WI38 (cell line): ENCODE measurements around the gene SCT.

Experiments
- H3K4me3 ChIP-seq: 2 replicates; pipeline ENCODE4 v1.5.1; 2011; ENCODE audit warnings: low read depth, mild to moderate bottlenecking, control low read depth, low read length
- CTCF ChIP-seq: IDR thresholded peaks from 2 replicates; pipeline ENCODE4 v1.5.1; 2012; ENCODE audit warnings: low read depth, mild to moderate bottlenecking, control low read depth, low read length

The SCT gene

DNA sequence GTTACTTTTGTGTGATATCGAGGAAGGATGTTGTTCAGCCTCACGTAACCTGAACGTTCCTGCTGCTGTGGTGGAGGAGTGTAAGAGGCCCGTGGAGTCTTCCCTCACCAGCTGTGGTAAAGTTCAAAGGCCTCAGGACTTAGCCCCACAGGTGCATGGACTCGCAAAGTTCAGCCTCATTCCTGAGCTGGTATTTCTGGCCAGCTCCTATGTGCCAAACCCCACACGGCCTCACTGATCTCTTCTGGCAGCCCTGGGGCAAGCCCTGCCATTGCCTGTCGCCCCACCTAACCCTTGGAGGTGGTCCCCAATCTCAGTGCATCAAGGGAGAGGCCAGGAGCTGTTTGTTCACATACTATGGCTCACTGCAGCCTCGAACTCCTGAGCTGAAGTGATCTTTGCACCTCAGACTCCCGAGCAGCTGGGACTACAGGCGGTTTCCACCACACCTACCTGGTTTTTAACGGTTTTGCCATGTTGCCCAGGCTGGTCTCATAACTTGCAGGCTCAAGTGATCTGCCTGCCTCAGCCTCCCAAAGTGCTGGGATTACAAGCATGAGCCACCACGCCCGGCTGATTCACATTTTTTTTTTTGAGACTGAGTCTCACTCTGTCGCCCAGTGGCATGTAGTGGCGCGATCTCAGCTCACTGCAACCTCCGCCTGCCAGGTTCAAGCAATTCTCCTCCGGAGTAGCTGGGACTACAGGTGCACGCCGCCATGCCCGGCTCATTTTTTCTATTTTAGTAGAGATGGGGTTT lies 48.5 kb downstream of the SCT start:
- no peak for TF ChIP-seq CTCF
- peak overlapping the region; percentile 96 for H3K4me3 ChIP-seq

DNA sequence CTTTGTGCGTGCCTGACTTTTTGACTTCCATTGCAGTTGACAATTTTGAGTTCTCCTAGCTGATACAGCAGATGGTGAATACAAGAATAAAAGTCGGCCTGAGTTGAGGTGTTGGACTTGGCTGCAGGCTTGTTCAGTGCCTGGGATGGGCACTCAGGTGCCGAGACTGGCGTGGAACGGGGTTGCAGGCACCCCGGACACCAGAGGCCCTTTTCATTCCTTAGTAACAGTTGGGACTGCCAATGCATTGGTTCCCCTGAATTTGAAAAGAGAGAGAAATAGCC lies 49.4 kb downstream of the SCT start:
- H3K4me3 ChIP-seq = peak overlapping the region; percentile 96
- no peak for TF ChIP-seq CTCF

DNA sequence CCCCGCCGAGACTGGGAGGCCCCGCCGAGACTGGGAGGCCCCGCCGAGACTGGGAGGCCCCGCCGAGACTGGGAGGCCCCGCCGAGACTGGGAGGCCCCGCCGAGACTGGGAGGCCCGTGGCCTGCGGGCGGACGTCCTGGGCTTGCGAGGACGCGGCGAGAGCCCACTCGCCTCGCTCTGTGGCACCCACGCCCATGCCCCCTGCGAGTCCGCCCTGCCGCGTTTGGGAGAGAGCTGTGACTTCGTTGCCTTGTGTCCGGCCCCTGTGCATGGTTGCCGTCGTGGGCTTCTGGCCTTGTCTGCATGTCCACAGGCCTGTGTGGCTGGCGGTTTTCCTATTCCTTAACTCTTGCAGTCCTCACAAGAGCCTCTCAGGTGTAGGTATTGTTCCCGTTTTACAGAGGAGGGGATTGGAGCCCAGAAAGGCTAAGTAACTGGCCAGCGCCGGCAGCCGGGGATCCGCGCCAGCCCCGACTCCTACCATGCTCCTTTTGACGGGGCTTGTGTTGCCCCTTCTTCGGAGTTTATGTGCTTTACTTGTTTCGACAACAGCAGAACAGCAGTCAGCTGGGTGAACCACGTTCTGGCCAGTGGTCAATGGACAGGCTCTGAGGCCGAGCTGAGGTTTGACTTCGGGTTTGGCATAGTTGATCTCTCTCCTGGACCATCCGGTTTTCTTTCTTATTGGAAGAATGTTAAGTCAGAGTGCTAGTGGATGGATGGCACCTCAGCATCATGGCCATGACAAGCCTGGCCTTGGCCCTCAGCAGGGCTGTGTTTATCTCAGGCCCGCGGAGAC lies 50.0 kb downstream of the SCT start:
- TF ChIP-seq CTCF = no peak

More for the DNA sequence above, 50.0 kb downstream of the SCT start:
- H3K4me3 ChIP-seq = peak overlapping the region; percentile 96
